Muscle of leg (tissue), 11 donors: ENCODE results near the gene GJB2. TPM values are rescaled to one million over a fixed set of nuclear protein-coding genes. Genes with fewer than 3 reads are reported as not detected.

Experiments used
- DNase-seq: peaks from one replicate; pipeline ENCODE4 v3.0.0; 2013
- H3K27ac ChIP-seq: one replicate; pipeline ENCODE4 v1.5.1; 2013; ENCODE audit warnings: mild to moderate bottlenecking, low read length, control low read depth
- H3K27me3 ChIP-seq: one replicate; pipeline ENCODE4 v1.6.1; 2013; ENCODE audit warnings: low read length; ENCODE audit not compliant: control insufficient read depth, insufficient read depth
- H3K36me3 ChIP-seq: one replicate; pipeline ENCODE4 v1.6.1; 2013; ENCODE audit warnings: low read length; ENCODE audit not compliant: control insufficient read depth, insufficient read depth
- H3K4me1 ChIP-seq: one replicate; pipeline ENCODE4 v1.6.1; 2013; ENCODE audit warnings: low read length; ENCODE audit not compliant: control insufficient read depth, insufficient read depth
- H3K4me3 ChIP-seq: one replicate; pipeline ENCODE4 v1.5.1; 2013; ENCODE audit warnings: low read length, control low read depth
- H3K9me3 ChIP-seq: replicated peaks from 2 replicates; pipeline ENCODE4 v1.6.1; 2013; ENCODE audit warnings: low read depth, low read length; ENCODE audit not compliant: control insufficient read depth
- WGBS: methylation state at CpG from one replicate; pipeline ENCODE4 v1.1.5; 2013; ENCODE audit warnings: missing lambda C conversion rate; ENCODE audit not compliant: insufficient coverage; 5-methylcytosine and 5-hydroxymethylcytosine counted together
- polyA plus RNA-seq, 8 donors: library from polyadenylated mRNA; unstranded; fragments of 120-200 nt; gene quantifications; one replicate each; pipeline versions ENCODE4 v1.2.1 to v1.2.3, GENCODE V29; 2013; ENCODE audit warnings: inconsistent platforms in 1 of 8, low replicate concordance in 1 of 8; ENCODE audit not compliant: insufficient read length in 8 of 8, insufficient read depth in 1 of 8
- total RNA-seq: library from RNA; stranded (reverse); fragments of 120-200 nt; gene quantifications from one replicate; pipeline ENCODE4 v1.2.4, GENCODE V29; 2013

Gene GJB2
- total and polyA plus RNA-seq, 9 donors = 0.24 to 8.0 (median 1.2) TPM

DNA sequence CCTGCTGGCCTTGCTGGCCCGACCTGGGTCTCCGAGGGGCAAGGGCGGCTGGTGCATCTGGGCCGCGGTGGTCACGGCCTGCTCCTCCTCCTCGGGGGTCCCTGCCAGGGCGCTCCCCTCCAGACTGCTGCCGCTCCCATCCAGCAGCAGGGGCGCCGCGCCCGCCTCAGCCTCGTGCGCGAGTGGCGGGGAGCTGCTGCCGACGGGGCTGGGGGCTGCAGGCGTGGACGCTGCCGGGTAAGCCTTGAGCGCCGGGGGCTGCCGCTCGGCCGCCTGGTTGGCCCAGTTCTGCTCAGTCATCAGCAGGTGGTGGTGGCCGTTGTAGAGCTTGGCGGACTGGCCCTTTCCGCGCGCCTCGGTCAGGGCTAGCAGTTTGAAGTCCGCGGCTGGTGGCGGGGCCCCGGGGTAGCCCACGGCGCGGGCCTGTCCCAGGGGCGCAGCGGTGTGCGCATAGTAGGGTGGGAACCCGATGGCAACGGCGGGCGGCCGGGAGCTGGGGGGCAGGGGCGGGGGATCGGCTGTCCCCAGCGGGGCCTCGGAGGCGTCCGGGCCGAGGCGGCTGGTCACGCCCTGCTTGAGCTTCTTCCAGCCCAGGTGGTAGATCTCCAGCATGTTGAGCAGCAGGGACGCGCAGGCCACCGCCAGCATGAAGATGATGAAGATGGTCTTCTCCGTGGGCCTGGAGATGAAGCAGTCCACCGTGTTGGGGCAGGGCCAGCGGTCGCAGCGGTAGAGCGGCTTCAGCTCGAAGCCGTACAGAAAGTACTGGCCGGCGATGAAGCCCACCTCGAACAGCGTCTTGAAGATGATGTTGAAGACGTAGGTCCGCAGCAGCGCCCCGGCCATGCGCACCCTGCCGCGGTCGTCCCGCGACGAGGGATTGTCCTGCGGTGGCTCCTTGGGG lies 50.5 kb downstream of the GJB2 start:
- DNase-seq = no peak
- Histone ChIP-seq H3K27me3 (peaks cover 50% of the 10 kb centered on the region), H3K4me1 (peaks cover 14% of the 10 kb centered on the region), H3K9me3 (no peaks in the 10 kb centered on the region), H3K27ac (peak overlapping the region; percentile 45), H3K36me3 (no peaks in the 10 kb centered on the region), H3K4me3 (no peak overlapping the region)
- WGBS = 21% methylated on average over 83 of the region's 84 CpGs

DNA sequence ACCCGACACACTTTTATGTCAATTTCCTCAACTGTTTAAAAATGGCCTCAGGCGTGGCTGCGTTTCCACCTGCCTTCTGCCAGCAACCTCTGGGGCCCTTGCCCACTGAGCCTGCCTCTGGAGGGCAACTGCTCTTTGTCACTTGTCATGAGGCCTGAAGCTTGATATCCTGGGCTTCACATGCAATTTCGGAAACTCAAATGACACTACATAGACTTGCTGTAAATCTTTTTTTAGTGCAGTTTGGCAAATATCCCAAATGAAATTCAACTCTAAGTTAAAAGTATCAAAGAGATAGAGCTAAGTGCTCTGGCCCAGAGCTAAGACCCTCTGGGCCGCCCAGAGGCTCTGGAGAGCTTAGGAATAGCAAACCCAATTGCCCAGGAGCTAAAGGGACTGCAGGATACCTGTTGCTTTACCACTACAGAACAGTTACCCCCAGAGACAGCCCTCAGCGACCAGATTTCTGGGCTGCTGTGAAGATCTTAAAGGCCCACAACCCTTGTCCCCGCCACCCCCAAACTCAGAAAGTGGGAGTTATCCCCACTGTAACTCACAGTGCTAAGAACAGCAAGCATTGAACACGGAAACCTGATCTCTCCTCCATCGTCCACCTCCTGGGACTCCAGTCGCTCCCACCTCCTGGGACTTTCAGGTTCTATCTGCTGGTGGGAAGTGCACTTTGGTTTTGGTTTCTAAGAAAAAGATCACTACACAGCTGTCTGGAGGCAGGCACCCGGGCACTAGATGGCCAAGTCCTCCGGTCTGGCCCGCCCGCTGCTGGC lies 51.3 kb downstream of the GJB2 start:
- no peaks in the 10 kb centered on the region for H3K36me3 ChIP-seq
- H3K27ac ChIP-seq = peak overlapping the region; percentile 45
- H3K27me3 ChIP-seq = peaks cover 57% of the 10 kb centered on the region
- no peaks in the 10 kb centered on the region for H3K9me3 ChIP-seq
- 26% methylated on average over 10 of the region's 14 CpGs for WGBS
- H3K4me1 ChIP-seq = peaks cover 19% of the 10 kb centered on the region
- no peak overlapping the region for H3K4me3 ChIP-seq
- DNase-seq = peak; percentile 61

DNA sequence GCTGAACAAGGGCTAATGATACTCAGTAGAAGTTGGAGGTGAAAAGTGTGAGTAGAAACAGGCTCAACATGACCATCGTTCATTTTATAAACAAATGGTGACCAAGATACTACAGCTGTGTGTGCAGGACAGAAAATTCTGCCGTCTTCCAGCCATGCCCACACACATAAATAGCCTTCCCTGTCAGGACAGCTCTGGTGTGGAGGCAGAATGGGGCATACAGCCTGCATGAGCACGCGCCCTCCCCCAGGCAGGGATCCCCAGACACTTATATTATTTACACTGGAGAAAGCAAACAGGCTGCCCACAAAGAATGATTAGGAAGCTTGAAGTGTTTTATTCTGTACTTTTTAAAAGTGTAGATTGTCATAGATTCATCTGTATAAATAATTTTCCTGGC lies 52.3 kb downstream of the GJB2 start:
- H3K27ac ChIP-seq = peak overlapping the region; percentile 29
- H3K4me3 ChIP-seq = no peak overlapping the region
- WGBS = no CpG with 5 or more reads among the region's 4 CpGs
- H3K4me1 ChIP-seq = peaks cover 19% of the 10 kb centered on the region
- no peaks in the 10 kb centered on the region for H3K36me3 ChIP-seq
- peaks cover 54% of the 10 kb centered on the region for H3K27me3 ChIP-seq
- no peak for DNase-seq
- H3K9me3 ChIP-seq = no peaks in the 10 kb centered on the region

DNA sequence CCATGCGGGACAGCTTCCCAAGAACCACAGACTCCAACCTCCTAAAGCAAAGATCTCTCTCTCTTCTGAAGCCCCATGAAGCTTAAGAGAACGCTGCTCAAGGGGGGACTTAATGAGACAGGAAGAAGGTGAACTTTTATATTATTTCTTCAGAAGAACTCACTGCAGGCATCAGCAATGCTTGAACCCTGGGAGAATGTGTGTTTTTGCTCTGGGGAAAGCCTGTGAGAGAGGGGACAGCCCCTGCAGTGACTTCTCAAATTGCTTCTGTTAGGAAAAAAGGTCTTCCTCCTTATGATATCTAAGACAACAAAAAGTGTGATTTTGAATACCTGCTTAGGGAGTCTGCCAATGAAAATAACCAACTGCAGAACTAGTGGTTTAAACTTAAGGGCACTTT lies 54.9 kb downstream of the GJB2 start:
- Histone ChIP-seq H3K27ac (no peak overlapping the region), H3K36me3 (no peaks in the 10 kb centered on the region), H3K9me3 (no peaks in the 10 kb centered on the region), H3K4me1 (peaks cover 19% of the 10 kb centered on the region), H3K4me3 (no peak overlapping the region), H3K27me3 (peaks cover 46% of the 10 kb centered on the region)
- WGBS = no CpG with 5 or more reads among the region's 2 CpGs
- DNase-seq = no peak

Other genes starting within 250 kb of the GJB2 start
- gene ZMYM2, start 234.2 kb downstream of the GJB2 start, total RNA-seq = 90.8 TPM
- gene ZMYM2, start 234.2 kb downstream of the GJB2 start, polyA plus RNA-seq = 10 to 100 TPM; 42.8 to 60.2 (median 48.4) TPM
- gene GJA3, start 31.9 kb downstream of the GJB2 start, total RNA-seq = 2.7 TPM
- gene GJA3, start 31.9 kb downstream of the GJB2 start, polyA plus RNA-seq = 1 to 10 TPM; 1.2 to 2.6 (median 2.0) TPM
- gene GJB6, start 39.4 kb upstream of the GJB2 start, total RNA-seq = 0.04 TPM
- 10 to 100 TPM in 1 of 8 donors, under 1 TPM in 2, not detected in 5; 0.17 to 10.3 (median 0.24) TPM for gene GJB6, start 39.4 kb upstream of the GJB2 start, polyA plus RNA-seq